ENCODE data around the gene HNF4A. TPM values are rescaled to one million over a fixed set of nuclear protein-coding genes. Genes with fewer than 3 reads are reported as not detected.
A peak's percentile ranks its signal among the peaks of the same experiment; 100 is the strongest.

The HNF4A gene
- total and polyA plus RNA-seq, 2 of the 13 experiments (the other 11 are each of a cell fraction or from before 2014, with no cell fraction given) = 80.9 to 169 TPM

- no peak for FAIRE-seq
- TF ChIP-seq ELF3 (CRISPR knock-in tag; IDR thresholded peaks at IDR 0.05) = no peak
- no peak for TF ChIP-seq NKX3-1 (CRISPR knock-in tag; IDR thresholded peaks at IDR 0.05)
- no peak for TF ChIP-seq ISL2 (CRISPR knock-in tag; IDR thresholded peaks at IDR 0.05)
- no peak for TF ChIP-seq ZNF431 (CRISPR knock-in tag; IDR thresholded peaks at IDR 0.05; ENCODE audit: borderline replicate concordance, low read depth)
- no peak for TF ChIP-seq SALL1 (CRISPR knock-in tag; IDR thresholded peaks at IDR 0.05)
- TF ChIP-seq ZNF788 (CRISPR knock-in tag; IDR thresholded peaks at IDR 0.05; ENCODE audit: borderline replicate concordance) = 0 out of 2 replicates have a peak, but pooled peaks have one; percentile 18
- peak; percentile 48; the same call in 1 of the 2 replicates for TF ChIP-seq MTA1 (CRISPR knock-in tag; IDR thresholded peaks at IDR 0.05; ENCODE audit: borderline replicate concordance)
- no peak for TF ChIP-seq E2F1 (CRISPR knock-in tag; IDR thresholded peaks at IDR 0.05)
- TF ChIP-seq KLF16 (CRISPR knock-in tag; IDR thresholded peaks at IDR 0.05) = no peak
- no peak for TF ChIP-seq ZFYVE20 (CRISPR knock-in tag; IDR thresholded peaks at IDR 0.05; ENCODE audit: borderline replicate concordance, low read depth)
- TF ChIP-seq MEIS1 (CRISPR knock-in tag; IDR thresholded peaks at IDR 0.05; ENCODE audit: borderline replicate concordance) = no peak
- no peak for TF ChIP-seq MNT (IDR thresholded peaks at IDR 0.05)
- TF ChIP-seq E2F5 (CRISPR knock-in tag; conservative IDR thresholded peaks at IDR 0.05) = no peak
- TF ChIP-seq SNAPC2 (CRISPR knock-in tag; IDR thresholded peaks at IDR 0.05) = no peak
- TF ChIP-seq ZUFSP (CRISPR knock-in tag; IDR thresholded peaks at IDR 0.05; ENCODE audit: borderline replicate concordance) = no peak
Observed at GRCh38 chr20:44415833-44416715, 60.6 kb downstream of the HNF4A start.

More at GRCh38 chr20:44415833-44416715, 60.6 kb downstream of the HNF4A start:
- DNase-seq (ENCODE audit: low spot score) (no peak), ATAC-seq (no peak)
- peaks cover 66 to 86% of the 10 kb centered on the region in 2 experiments for H3K36me3 ChIP-seq (replicated peaks in 1 of 2; ENCODE audit: control insufficient read depth in 1 of 2, insufficient read depth in 2 of 2, low read length in 2 of 2)
- no peaks in the 10 kb centered on the region for H4K20me1 ChIP-seq (ENCODE audit: insufficient read depth, low read length)
- H3K27ac ChIP-seq (ENCODE audit: extremely low read length, insufficient read depth, low read length) = peak overlapping the region; percentile 87
- BruUV-seq (replicated peaks) = no TSS peak
- ChIA-PET CTCF (ENCODE audit: low intra/inter-chr PET ratio, low total read pairs) (no interaction called here), POLR2A (interaction anchor here (1.5 to 11.5 kb wide), 7 partner anchors 13 to 31 kb away, joined by 4 to 556 read pairs (median 37); no protein-coding TSS in a partner anchor)
- H2AFZ ChIP-seq (ENCODE audit: low read length) = no peak overlapping the region
- H3K9me3 ChIP-seq (ENCODE audit: low read length) = no peaks in the 10 kb centered on the region
- H3K4me2 ChIP-seq (ENCODE audit: low read depth, low read length) = no peak overlapping the region
- in situ Hi-C loops (cut with HindIII; ENCODE audit: extremely low pct_ligation_motif_present, low pct_unique_long_range_greater_than_20kb) = no loop called here
- H3K27me3 ChIP-seq (ENCODE audit: control insufficient read depth in 1 of 2, insufficient read depth in 2 of 2, low read length in 2 of 2) = no peaks in the 10 kb centered on the region
- intact Hi-C loops (cut with micrococcal nuclease; ENCODE audit: unreplicated experiment) = loop anchor here (2.0 kb wide), 1 partner anchor 15 kb away; no protein-coding TSS in a partner anchor
- no peak overlapping the region for H3K4me3 ChIP-seq (replicated peaks in 1 of 3; ENCODE audit: insufficient read depth in 1 of 3, low read depth in 2 of 3, low read length in 3 of 3)
- H3K9ac ChIP-seq (ENCODE audit: insufficient read depth, low read depth, low read length) = no peak overlapping the region
- 93% methylated on average over 13 of the region's 13 CpGs for WGBS (ENCODE audit: low lambda C conversion rate)
- H3K79me2 ChIP-seq (ENCODE audit: insufficient read depth, low read length) = peaks cover 15% of the 10 kb centered on the region
- peaks cover 89% of the 10 kb centered on the region for H3K4me1 ChIP-seq (ENCODE audit: insufficient read depth, low read length)
